CD4-positive, alpha-beta T cell treated with Interleukin-17A for 4 hours (primary cell): ENCODE data around the gene ARHGEF33.

ENCODE experiments used
- DNase-seq: peaks from one replicate; pipeline ENCODE4 v3.0.0-alpha.2; 2020; ENCODE audit warnings: mixed read lengths

The ARHGEF33 gene

DNA sequence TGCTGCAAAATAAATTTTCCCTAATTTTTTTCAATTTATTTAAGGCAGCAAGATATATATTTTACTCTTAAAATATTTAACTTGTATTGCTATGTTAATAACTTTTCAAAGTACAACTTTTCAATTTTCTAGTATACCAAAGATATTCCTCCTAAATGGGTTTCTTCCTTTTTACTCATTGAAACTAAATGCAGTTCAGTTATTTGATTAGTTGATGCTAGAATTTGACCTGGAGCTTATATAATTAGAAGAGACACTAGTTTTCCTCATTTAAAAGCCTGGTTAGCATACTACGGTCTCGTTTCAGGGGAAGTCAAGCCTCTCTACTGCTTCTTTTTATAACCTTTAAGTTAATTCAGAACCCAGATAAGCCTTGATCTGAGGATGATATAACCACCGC is at the start of gene ARHGEF33:
Gene ARHGEF33 (plus strand): TSS at position 301 of the 400 bp plus-strand sequence. CDS start 29,573 bp downstream, outside the sequence.
- no peak for DNase-seq

DNA sequence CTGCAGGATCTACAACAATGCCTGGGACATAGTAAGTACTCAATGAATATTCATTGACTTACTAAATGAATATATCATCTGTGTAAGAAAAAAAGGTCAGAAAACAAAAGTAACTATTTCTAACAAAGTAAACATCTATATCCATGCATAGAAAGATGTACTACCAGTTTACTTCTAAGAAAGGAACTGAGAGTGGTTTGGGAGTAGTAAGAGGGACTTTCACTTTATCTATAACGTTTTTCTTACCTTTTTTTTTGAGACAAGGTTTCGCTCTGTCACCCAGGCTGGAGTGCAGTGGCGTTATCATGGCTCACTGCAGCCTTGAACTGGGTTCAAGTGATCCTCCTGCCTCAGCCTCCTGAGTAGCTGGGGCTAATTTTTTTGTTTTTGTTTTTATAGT is 39.6 kb upstream of the ARHGEF33 start:
- no peak for DNase-seq

DNA sequence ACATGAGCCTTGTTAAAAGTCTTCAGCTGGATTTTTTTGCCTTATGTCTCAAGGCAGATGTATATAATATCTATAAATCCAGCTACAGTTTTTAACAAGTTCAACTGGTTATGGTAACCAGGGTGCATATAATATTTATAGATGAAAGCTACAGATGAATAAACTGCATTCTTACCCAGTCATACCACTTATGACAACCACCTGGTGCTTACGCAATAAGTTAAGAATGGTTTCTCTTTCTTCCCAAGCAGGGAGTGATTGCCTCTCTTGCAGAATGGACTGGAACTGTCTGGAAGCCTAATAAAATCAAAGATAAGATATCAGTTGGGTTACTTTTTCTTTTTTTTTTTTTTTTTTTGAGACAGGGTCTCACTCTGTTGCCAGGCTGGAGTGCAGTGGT is 33.5 kb upstream of the ARHGEF33 start:
- DNase-seq, result no peak

DNA sequence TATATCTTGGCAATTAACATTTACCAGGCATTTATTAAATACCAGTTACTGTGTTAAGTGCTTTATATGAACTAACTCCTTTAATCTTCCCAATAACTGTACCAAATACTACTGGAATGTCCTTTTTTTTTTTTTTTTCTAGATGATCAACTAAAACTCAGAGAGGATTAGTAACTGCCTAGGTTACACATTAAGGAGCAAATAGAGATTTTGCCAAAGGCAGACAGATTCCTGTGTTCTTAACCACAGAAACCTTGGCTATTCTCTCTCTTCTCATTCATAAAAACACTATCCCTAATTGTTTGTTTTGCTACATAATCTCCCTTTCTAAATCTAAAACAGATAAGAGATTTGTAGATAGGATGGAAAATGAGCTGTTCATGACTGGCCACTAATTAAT is 27.2 kb upstream of the ARHGEF33 start:
- DNase-seq, result no peak

DNA sequence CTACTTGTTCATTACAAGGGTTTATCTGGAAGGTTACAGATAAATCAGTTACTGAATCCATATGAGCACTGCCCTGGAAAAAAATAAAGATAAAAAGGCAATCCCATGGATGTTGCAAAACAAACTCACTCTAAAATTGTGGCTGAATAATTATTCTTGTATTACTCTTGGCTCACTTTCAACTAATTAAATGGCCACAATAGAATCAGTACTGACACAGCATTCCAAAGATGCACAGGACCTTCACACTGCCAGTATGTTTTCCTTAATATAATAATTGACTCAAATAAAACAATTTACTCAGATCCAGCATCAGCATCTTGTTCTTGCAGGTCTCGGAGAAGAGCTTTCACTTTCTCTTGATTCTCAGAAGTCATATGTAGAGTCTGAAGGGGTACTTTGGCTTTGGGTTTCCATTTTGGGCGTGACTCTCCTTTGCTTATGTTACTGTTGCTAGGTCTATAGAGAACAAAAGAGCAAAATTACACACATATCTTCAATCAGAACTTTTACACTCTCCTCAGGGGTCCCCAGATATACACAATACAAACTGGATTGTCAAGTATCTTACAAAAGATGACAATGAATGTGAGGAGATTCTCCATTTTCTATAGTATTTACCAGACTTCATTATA is 26.5 kb upstream of the ARHGEF33 start:
- DNase-seq, result no peak

DNA sequence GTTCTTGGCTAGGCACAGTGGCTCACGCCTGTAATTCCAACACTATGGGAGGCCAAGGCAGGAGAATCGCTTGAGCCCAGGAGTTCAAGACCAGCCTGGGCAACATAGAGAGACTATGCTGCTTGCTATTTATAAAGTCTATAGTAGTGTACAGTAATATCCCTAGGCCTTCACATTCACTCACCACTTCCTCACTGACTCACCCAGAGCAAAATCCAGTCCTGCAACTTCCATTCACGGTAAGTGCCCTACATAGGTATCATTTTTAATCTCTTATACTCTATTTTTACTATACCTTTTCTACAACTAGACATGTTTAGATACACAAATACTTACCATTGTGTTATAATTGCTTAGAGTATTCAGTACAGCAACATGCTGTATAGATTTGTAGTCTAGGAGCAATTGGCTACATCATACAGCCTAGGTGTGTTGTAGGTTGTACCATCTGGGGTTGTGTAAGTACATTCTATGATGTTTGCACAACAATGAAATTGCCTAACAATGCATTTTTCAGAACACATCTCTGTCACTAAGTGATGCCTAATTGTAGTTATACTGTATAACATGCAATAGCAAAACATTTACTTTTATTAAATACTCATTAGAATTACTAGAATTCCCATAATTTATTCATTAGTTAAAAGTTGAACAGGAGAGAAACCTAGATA is 22.8 kb upstream of the ARHGEF33 start:
- no peak for DNase-seq

DNA sequence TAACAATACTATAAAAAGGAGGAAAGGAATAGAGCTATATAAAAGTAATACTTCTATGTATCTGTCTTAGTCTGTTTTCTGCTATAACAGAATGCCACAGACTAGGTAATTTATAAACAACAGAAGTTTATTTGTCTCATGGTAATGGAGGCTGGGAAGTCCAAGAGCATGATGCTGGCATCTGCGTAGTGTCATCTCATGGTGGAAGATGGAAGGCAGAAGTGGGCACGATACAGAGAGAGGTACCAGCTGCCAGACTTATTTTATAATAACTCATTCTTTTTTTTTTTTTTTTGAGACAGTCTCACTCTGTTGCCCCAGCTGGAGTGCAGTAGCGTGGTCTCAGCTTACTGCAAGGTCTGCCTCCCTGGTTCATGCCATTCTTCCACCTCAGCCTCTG is 18.2 kb upstream of the ARHGEF33 start:
- no peak for DNase-seq

DNA sequence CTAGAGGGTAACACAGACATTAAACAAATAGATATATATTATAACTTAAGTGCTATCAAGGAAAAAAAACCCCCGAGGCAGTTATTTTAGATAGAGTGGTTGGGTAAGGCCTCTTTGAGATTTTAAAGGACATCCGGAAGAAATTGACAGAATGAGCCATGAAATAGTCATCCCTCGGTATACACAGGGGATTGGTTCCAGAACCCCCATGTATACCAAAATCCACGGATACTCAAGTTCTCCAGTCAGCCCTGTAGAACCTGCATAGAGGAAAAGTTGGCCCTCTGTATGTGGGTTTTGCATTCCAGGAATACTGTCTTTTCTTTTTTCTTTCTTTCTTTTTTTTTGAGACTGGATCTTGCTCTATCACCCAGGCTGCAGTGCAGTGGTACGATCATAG is 15.9 kb upstream of the ARHGEF33 start:
- no peak for DNase-seq

DNA sequence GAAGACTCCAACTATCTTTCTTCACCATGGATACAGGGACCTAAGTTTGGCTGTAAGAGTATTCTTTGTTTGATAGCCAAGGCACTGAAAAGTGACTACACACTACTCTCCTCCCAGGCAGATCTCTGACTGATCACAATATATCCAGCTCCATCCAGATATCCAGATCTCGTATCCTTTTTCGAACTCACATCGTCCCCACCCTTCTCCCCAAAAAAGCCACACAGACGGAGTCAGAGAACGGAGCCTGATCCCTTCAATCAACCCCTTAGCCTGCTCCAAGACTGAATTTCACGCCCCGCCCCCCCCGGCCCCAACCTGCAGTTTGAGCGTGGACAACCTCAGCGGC is 14.5 kb upstream of the ARHGEF33 start:
- DNase-seq, result no peak

DNA sequence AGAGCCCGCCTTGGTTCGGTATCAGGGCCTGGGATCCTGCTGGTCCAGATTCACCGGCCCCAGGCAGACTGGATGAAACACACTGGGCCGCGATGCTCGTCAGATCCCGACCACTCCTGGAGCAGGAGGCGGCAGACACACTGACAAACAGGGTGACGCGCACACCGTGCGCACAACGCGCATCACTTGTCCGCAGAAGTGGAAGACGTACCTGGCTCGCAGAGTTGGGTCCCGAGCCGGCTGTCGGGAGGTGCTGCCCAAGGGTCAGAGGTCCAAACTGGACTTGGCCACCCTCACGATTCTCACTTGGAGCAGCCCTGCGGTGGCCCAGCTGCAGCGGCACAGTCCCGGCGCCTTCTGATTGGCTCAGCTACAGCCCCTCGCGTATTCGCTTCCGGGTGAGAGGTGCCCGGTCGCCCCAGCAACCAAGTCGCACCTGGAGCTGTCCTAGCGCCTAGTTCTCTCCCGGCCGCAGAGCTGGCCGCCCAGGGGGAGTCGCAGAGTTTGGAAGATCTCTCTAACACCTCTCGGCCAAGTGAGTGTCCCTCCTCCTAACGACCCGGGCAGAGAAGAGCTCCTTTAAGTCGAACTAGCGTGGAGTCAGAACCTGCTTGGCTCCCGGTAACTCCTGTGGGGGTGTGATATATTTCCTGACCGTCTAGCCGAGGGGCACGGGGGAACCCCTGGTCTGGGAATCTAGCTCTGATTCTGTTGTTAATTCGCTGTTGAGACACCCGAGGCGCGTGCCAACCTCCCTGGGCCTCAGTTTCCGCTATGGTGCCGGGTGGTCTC is 13.9 kb upstream of the ARHGEF33 start, which contains the start of the genes DHX57 and MORN2:
Gene DHX57 (minus strand): TSS at position 359 of the 792 bp plus-strand sequence. CDS start 7,529 bp downstream, outside the sequence.
Gene MORN2 (plus strand): TSS at position 401 of the 792 bp plus-strand sequence.
- peak; percentile 81 for DNase-seq

DNA sequence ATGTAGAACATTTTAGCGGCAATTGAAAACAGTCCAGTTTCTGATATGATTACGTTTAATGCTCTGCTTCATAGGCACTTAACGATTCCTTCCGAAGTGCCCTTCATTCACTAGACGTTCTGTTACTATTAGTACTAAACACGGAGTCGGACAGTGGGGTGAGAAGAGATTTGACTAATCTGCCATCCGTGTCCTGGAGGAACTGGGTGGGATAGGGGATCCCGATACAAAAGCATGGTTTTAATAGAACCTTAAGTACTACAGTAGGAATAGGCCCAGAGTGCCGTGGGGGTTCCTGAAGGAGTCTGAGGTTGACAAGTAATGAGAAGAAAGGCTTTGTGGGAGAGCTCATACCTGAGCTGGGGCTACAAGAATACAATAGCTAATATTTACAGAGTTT is 13.3 kb upstream of the ARHGEF33 start:
- DNase-seq, result no peak

DNA sequence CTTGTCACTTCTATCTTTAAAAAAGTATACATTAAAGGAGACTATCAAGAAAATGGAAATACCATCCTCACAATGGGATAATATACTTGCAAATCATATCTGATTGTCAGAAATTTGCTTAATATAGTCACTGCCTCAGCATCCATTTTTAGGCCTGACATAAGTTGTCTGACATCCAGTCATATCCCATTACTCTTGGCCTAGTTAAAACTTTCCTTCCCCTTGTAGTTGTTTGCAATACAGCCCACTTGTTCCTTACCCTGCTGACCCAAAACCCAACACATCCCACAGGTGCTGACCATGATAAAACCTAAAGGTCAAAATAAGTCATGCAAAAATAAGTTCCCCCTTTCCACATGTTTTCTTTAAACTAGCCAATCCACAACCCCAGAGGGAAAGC is 3.6 kb upstream of the ARHGEF33 start:
- no peak for DNase-seq

DNA sequence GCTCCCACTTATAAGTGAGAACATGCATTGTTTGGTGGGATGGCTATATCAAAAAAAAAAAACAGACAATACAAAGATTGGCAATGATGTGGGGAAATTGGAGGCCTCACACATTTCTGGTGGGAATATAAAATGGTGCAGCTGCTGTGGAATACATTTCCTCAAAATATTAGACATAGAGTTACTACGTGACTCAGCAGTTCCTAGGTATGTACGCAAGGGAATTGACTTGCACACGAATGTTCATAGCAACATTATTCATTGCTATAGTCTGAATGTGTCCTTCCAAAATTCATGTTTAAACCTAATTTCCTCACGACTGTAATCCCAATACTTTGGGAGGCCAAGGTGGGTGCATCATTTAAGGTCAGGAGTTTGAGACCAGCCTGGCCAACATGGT is 2.3 kb upstream of the ARHGEF33 start:
- no peak for DNase-seq

DNA sequence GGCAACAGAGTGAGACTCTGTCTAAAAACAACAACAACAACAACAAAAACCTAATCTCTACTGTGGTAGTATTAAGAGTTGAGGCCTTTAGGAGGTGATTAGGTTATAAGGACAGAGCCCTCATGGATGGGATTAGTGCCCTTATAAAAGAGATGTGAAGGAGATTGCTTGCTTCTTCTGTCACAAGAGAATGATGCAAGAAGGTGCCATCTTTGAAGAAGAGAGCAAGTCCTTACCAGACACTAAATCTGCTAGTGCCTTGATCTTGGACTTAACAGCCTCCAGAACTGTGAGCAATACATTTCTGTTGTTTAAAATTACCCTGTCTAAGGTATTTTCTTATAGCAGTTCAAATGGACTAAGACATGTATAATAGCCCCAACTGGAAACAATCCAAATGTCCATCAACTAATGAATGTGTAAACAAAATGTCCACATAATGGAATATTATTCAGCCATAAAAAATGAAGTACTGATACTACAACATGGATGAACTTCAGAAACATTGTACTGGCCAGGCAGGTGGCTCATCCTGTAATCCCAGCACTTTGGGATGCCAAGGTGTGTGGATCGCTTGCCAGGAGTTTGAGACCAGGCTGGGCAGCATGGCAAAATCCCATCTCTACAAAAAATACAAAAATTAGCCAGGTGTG is 1.6 kb upstream of the ARHGEF33 start:
- no peak for DNase-seq

DNA sequence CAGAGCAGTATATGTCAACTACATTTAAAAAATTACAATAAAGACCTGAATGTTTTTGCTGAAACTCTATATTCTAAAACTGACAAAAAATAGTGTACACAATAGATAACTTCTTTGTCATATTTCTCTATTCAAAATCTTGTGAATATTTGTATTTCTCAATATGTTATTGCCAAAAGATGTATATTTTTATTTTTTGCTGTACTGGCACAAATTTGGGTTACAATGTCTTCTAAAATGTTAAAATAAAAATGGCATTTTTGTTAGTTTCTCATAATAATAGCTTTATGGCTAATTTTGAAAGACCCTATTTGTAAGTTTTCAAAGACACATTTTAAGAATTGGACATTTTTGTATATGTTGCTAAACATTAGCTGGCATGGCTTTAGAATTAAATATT is 630 bp upstream of the ARHGEF33 start:
- no peak for DNase-seq

DNA sequence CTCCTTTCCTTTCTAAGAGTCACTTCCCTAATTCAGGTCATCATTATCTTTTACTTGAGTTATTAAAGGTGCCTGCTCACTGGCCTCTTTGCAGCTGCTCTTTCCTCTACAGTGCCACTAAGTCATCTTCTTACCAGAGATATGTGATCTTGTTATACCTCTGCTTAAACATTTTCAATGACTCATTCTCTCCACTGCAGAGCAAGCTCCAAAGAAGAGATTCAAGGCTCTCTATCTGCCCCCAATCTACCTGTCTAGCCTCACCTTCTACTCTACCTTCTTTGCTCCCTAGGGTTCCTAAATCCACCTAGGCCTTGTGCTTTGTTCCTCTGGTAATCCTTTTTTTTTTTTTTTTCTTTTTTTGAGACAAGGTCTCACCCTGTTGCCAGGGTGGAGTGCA is 3.1 kb downstream of the ARHGEF33 start:
- no peak for DNase-seq

DNA sequence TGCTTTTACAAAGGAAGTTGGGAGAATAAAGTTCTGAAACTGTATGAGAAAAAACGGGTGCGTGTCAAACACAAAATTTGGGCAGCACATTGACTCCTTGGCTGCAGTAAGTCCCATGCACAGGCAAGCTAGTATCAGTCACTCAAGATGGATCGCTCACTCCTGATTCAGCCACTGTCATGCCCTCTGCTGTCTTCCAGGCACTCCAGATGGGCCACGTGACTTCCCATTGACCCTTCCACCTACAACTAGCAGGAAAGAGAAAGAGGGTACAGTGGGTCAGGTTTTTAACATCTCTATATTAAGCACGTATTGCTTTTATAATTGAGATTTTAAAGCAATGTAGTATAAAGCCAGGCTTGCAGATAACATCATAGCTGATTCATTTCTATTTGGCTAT is 8.6 kb downstream of the ARHGEF33 start:
- no peak for DNase-seq

DNA sequence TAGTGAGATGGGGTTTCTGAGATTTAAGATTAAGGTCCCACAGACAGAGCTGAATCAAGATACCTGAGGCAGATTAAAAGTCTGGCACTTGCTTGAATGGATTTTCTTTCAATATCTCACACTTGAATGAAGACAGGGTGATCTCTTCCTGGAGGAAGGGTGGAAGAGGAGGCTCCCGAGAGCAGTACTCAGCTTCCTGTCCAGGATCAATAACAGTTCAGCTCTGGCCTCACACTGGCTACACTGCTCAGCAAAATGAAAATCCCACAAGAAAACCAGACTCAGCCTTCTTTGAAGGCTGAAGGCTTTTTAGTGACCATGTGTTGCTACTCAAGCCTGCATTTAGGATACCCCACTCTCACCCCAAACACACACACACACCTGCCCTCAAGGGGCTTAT is 11.1 kb downstream of the ARHGEF33 start:
- DNase-seq, result no peak

DNA sequence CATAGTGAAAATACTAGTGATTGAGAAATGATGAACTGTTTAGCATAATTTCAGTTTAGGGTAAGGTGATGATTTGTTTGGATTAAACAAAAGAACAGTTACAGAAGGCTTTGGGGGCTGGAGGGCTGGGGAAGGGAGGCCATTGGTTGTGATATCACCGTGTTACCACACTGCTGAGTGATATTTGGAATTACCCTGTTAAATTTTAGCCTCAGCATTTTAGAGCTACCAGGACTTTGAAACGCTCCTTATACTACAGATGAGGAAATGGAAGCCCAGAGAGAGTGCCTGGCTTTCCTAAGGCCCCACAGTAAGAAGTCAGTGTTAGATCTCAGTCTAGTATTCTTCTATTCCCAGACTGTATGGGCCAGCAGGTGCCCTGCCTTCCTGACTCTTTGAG is 15.6 kb downstream of the ARHGEF33 start:
- DNase-seq, result no peak

DNA sequence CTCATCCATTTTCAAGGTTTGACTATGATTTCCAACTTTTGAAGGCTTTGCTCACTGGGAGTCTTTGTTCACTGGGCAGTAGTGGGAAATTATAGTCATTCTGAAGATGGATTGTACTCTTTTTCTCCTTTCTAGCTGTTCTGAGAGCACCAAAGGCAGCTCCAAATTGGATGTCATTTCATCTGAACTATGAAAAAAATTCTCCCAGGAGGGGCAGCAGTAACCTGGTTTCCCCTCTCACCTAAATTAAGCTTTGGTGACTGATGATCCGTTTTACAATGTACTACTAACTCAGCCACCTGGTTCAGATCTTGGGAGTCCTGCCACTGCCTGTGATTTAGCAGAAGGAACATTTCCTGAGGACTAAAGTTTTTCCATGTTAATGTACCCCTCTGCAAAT is 17.6 kb downstream of the ARHGEF33 start:
- DNase-seq, result no peak

DNA sequence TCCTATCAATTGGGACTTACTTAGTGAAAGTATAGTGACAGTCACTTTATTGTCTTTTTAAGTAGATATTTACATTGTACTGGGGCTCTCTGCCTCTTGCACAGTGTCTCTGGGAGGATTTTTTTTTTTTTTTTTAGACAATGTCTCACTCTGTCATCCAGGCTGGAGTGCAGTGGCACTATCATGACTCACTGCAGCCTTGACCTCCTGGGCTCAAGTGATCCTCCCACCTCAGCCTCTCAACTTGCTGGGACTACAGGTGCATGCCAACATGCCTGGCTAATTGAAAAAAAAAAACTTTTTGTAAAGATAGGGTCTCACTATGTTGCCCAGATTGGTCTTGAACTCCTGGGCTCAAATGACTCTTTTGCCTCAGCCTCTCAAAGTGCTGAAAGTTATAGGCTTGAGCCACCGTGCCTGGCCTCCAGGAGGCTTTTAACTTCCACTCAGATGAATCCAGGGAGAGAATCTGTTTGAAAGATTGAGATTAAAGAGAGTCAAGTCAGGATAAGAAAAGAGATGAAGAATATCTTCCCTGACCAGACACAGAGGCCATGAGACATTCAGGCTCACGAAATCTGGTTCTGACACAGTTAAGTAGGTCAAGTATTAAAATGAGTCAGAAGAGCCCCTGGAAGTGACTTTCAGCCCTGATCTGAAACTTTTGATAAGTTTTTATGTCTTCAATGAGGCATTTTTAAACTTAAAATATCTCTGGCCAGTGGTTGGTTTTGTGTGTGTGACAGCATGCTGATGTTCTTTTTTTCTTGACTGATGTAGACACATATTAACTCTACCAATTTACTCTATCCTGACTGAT is 18.3 kb downstream of the ARHGEF33 start:
- no peak for DNase-seq

DNA sequence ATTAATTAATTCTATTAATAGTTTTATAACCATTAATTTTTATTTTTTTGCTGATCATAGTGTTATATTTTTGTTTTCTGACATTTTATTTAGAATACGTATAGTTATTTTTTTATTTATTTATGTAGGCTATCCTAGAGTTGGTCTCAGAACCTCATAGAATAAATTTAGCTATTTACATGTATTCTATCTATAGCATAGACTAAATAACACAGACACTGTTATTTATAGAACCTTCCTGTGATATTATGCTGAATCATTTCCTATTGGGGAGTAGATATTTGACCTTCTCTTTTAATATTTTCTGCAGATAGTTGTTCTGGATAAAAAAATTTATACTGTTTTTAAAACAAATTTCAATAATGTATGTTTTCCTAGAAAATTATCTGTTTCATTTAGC is 20.2 kb downstream of the ARHGEF33 start:
- DNase-seq, result no peak

DNA sequence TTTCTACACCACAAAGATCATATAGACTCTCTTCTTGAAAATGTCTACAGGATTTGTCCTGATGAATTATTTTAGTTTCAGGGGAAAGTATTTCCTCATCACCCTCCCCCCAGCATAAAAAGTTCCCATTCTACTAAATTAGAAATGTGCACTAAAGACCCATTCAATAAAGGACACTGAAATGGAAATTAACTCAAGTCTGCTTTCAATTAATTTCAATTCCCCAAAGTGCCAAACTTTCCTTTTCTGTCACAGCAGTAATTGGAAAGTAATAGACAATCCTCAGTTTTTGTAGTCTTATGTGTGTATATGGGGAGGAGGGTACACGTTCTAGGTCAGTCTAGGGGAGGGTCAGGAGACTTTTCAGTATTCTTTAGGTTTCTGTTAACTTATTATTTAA is 21.5 kb downstream of the ARHGEF33 start:
- no peak for DNase-seq
